HG02885 (cell line): Measurements from ENCODE around the gene UBE2B.
"Not testable (repeated sequence)": the region's sequence is repeated elsewhere in the genome, so short reads cannot be mapped to it uniquely, and the experiment has no call there.

Experiments
- ATAC-seq: cut with Tn5 transposase; IDR thresholded peaks from one replicate; pipeline ENCODE4 v1.9.1; 2021; ENCODE audit warnings: mild to moderate bottlenecking; ENCODE audit not compliant: unreplicated experiment, poor library complexity

Gene UBE2B

GRCh38 chr5:134397196-134397595 is 25.8 kb downstream of the UBE2B start:
- no peak for ATAC-seq

GRCh38 chr5:134398609-134399155 is 27.3 kb downstream of the UBE2B start:
- ATAC-seq: no peak

- no peak for ATAC-seq
Observed at GRCh38 chr5:134403951-134404350, 32.6 kb downstream of the UBE2B start.

GRCh38 chr5:134406390-134406789 is 35.0 kb downstream of the UBE2B start:
- no peak for ATAC-seq

GRCh38 chr5:134409321-134409720 is 38.0 kb downstream of the UBE2B start:
- no peak for ATAC-seq

- no peak for ATAC-seq
Observed at GRCh38 chr5:134410822-134411221, 39.5 kb downstream of the UBE2B start.

GRCh38 chr5:134411228-134411545 is 39.8 kb downstream of the UBE2B start:
- no peak for ATAC-seq

GRCh38 chr5:134411546-134412266 is 40.3 kb downstream of the UBE2B start, which contains the start of gene CDKN2AIPNL:
CDKN2AIPNL (minus strand) TSS chr5:134411881; CDS start chr5:134411854, 27 bp downstream.
- peak; percentile 98 for ATAC-seq

- ATAC-seq: no peak
Observed at GRCh38 chr5:134413046-134413445, 41.7 kb downstream of the UBE2B start.

GRCh38 chr5:134417707-134418106 is 46.3 kb downstream of the UBE2B start:
- ATAC-seq: no peak

- ATAC-seq: no peak
Observed at GRCh38 chr5:134418958-134419357, 47.6 kb downstream of the UBE2B start.

- ATAC-seq: no peak
Observed at GRCh38 chr5:134420343-134420742, 49.0 kb downstream of the UBE2B start.

- ATAC-seq: not testable (repeated sequence)
Observed at GRCh38 chr5:134421038-134421437, 49.7 kb downstream of the UBE2B start.

- ATAC-seq: no peak
Observed at GRCh38 chr5:134422791-134423365, 51.5 kb downstream of the UBE2B start.

- ATAC-seq: no peak
Observed at GRCh38 chr5:134423376-134423775, 52.0 kb downstream of the UBE2B start.

GRCh38 chr5:134426361-134426760 is 55.0 kb downstream of the UBE2B start:
- no peak for ATAC-seq

GRCh38 chr5:134427540-134428041 is 56.2 kb downstream of the UBE2B start:
- no peak for ATAC-seq

GRCh38 chr5:134430001-134430569 is 58.7 kb downstream of the UBE2B start:
- no peak for ATAC-seq

GRCh38 chr5:134432174-134432573 is 60.8 kb downstream of the UBE2B start:
- no peak for ATAC-seq

- ATAC-seq: no peak
Observed at GRCh38 chr5:134432677-134433359, 61.4 kb downstream of the UBE2B start.

GRCh38 chr5:134435560-134435959 is 64.2 kb downstream of the UBE2B start:
- ATAC-seq: no peak
